Activated CD4-positive, alpha-beta memory T cell treated with anti-CD3 and anti-CD28 coated beads, Interleukin-2, amount 10 ng/mL, durations not matched to agents 7 days and 5 days (primary cell): ENCODE measurements around the gene UBXN2A. TPM values are rescaled to one million over a fixed set of nuclear protein-coding genes. Genes with fewer than 3 reads are reported as not detected.
"Not testable (repeated sequence)": the region's sequence is repeated elsewhere in the genome, so short reads cannot be mapped to it uniquely, and the experiment has no call there.

Source experiments
- CTCF ChIA-PET: fragments of 350-600 bp; sonication (Branson Sonifier 250); formaldehyde crosslinking; loops from one replicate; lab custom pipeline; 2021; ENCODE audit warnings: antibody characterized with exemption, inconsistent platforms; lab: Charles Lee
- POLR2A ChIA-PET: fragments of 350-600 bp; sonication (Branson Sonifier 250); formaldehyde crosslinking; loops from one replicate; lab custom pipeline; 2021; ENCODE audit warnings: antibody characterized with exemption; lab: Charles Lee
- DNase-seq: peaks from one replicate; pipeline ENCODE4 v3.0.0-alpha.2; 2020
- H3K27ac Mint-ChIP-seq: one replicate; pipeline ENCODE4 v1.8.0; 2021; ENCODE audit warnings: mild to moderate bottlenecking, mixed read lengths
- H3K27me3 Mint-ChIP-seq: one replicate; pipeline ENCODE4 v1.8.0; 2021; ENCODE audit warnings: mixed read lengths
- H3K36me3 Mint-ChIP-seq: one replicate; pipeline ENCODE4 v1.8.0; 2021; ENCODE audit warnings: low read depth, mixed read lengths
- H3K4me1 Mint-ChIP-seq: one replicate; pipeline ENCODE4 v1.8.0; 2021; ENCODE audit warnings: mixed read lengths
- H3K4me3 Mint-ChIP-seq: one replicate; pipeline ENCODE4 v1.8.0; 2021; ENCODE audit warnings: mild to moderate bottlenecking, mixed read lengths
- H3K9me3 Mint-ChIP-seq: one replicate; pipeline ENCODE4 v1.8.0; 2021; ENCODE audit warnings: mixed read lengths
- total RNA-seq, 2 experiments: library from RNA; stranded (reverse); gene quantifications; one replicate each; pipeline ENCODE4 v1.2.3, GENCODE V29; 2021

The UBXN2A gene
- total RNA-seq, 2 experiments from 2014 or later: 11.5 to 12.3 TPM

DNA sequence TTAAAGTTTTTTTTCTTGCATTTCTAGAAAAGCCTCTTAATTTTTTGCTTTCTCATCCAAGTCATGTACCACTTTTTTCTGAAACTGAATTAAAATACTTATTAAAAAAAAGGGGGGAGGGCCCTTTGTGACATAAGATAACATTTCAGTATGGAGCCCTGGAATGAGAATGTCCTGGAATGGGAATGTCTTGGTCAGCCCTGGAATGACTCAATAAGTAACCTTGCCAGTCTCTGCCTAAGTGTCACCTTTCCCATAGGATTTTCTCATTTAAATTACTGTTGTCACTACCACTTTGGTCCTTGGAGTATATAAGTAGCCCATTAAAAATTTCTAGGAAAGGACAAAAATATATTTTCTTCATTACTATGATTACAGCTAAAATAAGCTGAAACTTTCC lies 4.7 kb downstream of the UBXN2A start:
- peaks cover 18% of the 10 kb centered on the region for H3K4me1 Mint-ChIP-seq
- H3K4me3 Mint-ChIP-seq: no peak overlapping the region
- POLR2A ChIA-PET: interaction anchor here (1.5 to 8.6 kb wide), 2 partner anchors 18 to 139 kb away, joined by 3 to 188 read pairs; partner anchors contain the start of genes ATAD2B and TP53I3

DNA sequence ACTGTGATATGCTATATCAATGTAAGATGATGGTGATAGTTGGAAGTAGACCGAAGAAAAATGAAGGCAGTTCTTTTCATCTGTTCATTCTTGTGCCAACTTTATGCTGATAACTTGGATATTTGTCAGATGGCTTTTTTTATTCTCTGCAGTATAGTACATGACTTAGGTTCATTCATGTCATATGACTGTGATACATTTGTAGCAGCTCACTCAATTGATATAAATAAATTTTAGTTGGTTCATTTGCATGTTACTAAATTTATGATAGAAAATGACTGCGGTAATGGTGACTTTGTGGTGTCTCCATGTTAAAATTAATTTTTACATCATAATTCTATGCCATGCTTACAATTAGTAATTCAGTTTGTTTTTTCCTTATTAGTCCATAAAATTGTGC lies 7.1 kb downstream of the UBXN2A start:
- Mint-ChIP-seq H3K4me3 (no peak overlapping the region), H3K36me3 (peaks cover 4% of the 10 kb centered on the region), H3K4me1 (peaks cover 8% of the 10 kb centered on the region), H3K27ac (no peak overlapping the region), H3K9me3 (no peaks in the 10 kb centered on the region), H3K27me3 (no peaks in the 10 kb centered on the region)
- CTCF ChIA-PET: no interaction called here
- no peak for DNase-seq
- POLR2A ChIA-PET: interaction anchor here (1.4 kb wide), 1 partner anchor 9 kb away, joined by 4 read pairs; no protein-coding TSS in a partner anchor

More for the DNA sequence above, 4.7 kb downstream of the UBXN2A start:
- Mint-ChIP-seq H3K9me3 (no peaks in the 10 kb centered on the region), H3K36me3 (peaks cover 7% of the 10 kb centered on the region), H3K27me3 (no peaks in the 10 kb centered on the region), H3K27ac (no peak overlapping the region)
- CTCF ChIA-PET: no interaction called here
- no peak for DNase-seq

DNA sequence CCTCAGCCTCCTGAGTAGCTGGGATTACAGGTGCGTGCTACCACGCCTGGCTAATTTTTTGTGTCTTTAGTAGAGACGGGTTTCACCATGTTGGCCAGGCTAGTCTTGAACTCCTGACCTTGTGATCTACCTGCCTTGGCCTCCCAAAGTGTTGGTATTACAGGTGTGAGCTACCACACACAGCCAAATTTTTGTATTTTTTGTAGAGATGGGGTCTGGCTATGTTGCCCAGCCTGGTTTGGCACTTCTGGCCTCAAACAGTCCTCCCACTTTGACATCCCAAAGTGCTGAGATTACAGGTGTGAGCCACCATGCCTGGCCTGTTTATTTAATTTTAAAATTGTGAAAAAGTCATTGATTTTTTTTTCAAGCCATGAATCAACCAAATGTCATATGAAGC lies 12.3 kb downstream of the UBXN2A start:
- POLR2A ChIA-PET, DNase-seq: not testable (repeated sequence)

DNA sequence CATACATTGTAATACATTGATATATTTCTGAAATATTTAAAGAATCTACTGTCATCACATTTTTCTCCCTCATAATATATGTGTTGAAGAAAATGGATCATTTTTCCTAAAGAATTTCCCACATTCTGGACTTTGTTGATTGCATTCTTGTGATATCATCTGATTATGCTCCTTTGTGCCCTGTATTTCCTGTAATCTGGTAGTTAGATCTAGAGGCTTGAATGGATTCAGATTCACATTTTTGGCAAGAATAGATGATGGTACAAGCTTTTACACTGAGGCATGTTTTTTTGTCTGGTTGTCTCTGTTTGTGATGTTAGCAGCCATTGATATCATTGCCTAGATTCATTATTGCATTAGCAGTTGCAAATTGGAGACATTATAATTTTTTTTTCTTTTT lies 13.4 kb downstream of the UBXN2A start:
- Mint-ChIP-seq H3K27me3 (no peaks in the 10 kb centered on the region), H3K9me3 (no peaks in the 10 kb centered on the region), H3K27ac (no peak overlapping the region), H3K4me1 (peaks cover 9% of the 10 kb centered on the region), H3K36me3 (no peaks in the 10 kb centered on the region), H3K4me3 (no peak overlapping the region)
- CTCF ChIA-PET: no interaction called here
- no peak for DNase-seq
- POLR2A ChIA-PET: no interaction called here

More for the DNA sequence above, 12.3 kb downstream of the UBXN2A start:
- not testable (repeated sequence) for H3K4me1 Mint-ChIP-seq, H3K4me3 Mint-ChIP-seq, H3K36me3 Mint-ChIP-seq, H3K27ac Mint-ChIP-seq, H3K9me3 Mint-ChIP-seq, H3K27me3 Mint-ChIP-seq
- CTCF ChIA-PET: interaction anchor here (0.6 to 0.8 kb wide), 2 partner anchors 25 to 95 kb away, joined by 3 read pairs; partner anchors contain the start of gene ATAD2B

DNA sequence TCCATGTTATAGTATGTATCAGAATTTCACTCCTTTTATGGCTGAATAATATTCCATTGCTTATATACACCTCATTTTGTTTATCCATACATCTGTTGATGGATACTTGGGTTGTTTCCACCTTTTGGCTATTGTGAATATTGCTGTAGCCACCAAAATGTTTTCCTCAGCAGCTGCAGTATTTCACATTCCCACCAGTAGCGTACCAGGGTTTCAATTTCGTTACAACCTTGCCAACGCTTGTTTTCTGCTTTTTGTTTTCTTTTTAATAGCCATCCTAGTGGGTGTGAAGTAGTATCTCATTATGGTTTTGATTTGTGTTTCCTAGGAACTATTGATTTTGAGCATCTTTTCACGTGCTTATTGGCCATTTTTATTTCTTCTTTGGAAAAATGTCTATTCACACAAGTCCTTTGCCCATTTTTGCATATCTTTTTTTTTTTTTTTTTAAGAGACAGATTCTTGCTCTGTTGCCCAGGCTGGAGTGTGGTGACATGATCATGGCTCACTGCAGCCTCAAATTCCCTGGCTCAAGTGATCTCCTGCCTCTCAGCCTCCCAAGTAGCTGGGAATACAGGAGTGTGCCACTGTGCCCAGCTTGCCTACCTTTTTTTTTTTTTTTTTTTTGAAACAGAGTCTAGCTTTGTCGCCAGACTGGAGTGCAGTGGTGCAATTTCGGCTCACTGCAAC lies 14.2 kb downstream of the UBXN2A start:
- POLR2A ChIA-PET: no interaction called here
- DNase-seq: no peak
- CTCF ChIA-PET: no interaction called here
- no peaks in the 10 kb centered on the region for H3K9me3 Mint-ChIP-seq
- H3K4me1 Mint-ChIP-seq: peaks cover 9% of the 10 kb centered on the region
- H3K4me3 Mint-ChIP-seq: no peak overlapping the region
- H3K27me3 Mint-ChIP-seq: no peaks in the 10 kb centered on the region
- no peaks in the 10 kb centered on the region for H3K36me3 Mint-ChIP-seq
- no peak overlapping the region for H3K27ac Mint-ChIP-seq

DNA sequence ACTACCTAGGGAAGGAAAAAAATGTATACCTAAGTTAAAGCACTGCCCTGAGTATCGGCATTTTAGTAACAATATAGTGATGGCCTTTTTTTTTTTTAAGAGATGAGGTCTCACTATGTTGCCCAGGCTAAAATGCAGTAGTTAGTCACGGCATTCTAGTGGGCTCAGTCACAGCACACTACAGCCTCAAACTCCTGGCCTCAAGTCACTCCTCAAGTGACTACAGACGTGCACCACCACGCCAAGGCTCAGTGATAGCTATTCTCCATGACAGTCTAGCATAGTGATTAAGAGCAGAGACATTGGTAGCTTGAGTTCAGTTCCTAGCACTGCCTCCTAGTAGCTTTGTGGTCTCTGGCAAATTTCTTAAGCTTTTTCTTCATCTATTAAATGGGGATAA lies 27.6 kb downstream of the UBXN2A start:
- ChIA-PET POLR2A (no interaction called here), CTCF (interaction anchor here (0.6 kb wide), 1 partner anchor 19 kb away, joined by 3 read pairs; no protein-coding TSS in a partner anchor)
- Mint-ChIP-seq H3K9me3 (no peaks in the 10 kb centered on the region), H3K27me3 (no peaks in the 10 kb centered on the region), H3K27ac (no peak overlapping the region), H3K4me3 (no peak overlapping the region), H3K4me1 (no peaks in the 10 kb centered on the region), H3K36me3 (peaks cover 17% of the 10 kb centered on the region)
- DNase-seq: no peak

DNA sequence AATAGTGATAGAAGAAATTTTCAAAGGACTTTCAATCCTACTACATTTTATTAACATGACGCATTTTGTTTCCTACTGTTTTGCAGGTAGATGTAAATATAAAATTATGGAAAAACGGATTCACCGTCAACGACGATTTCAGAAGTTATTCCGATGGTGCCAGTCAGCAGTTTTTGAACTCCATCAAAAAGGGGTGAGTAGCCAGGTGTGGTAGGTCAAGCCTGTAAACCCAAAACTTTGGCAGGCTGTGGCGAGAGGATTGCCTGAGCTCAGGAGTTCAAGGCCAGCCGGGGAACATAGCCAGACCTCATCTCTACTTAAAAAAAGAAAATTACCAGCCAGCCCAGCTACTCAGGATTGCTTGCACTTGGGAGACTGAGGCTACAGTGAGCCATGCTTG lies 36.6 kb downstream of the UBXN2A start:
- Mint-ChIP-seq H3K36me3 (peaks cover 11% of the 10 kb centered on the region), H3K27ac (no peak overlapping the region), H3K9me3 (no peaks in the 10 kb centered on the region), H3K4me3 (no peak overlapping the region), H3K27me3 (no peaks in the 10 kb centered on the region), H3K4me1 (no peaks in the 10 kb centered on the region)
- ChIA-PET CTCF (no interaction called here), POLR2A (no interaction called here)
- DNase-seq: no peak

DNA sequence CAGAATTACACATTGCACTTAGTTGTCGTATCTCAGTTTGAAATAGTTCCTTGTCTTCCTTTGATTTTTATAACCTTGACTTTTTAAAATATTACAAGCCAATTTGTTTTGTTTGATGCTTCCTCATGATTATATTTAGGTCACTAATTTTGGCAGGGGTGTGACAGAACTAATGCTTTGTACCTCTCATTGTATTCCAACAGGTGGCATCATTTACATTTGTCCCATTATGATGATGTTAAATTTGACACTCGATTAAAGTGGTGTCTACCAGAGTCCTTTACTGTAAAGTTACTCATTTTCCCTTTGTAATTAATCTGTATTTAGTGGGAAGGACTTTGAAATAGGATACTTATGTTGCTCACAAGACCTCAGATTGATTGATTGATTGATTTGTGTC lies 48.1 kb downstream of the UBXN2A start:
- POLR2A ChIA-PET: interaction anchor here (0.6 kb wide), 1 partner anchor 118 kb away, joined by 3 read pairs; no protein-coding TSS in a partner anchor
- H3K27ac Mint-ChIP-seq: no peak overlapping the region
- H3K4me1 Mint-ChIP-seq: no peaks in the 10 kb centered on the region
- no peaks in the 10 kb centered on the region for H3K27me3 Mint-ChIP-seq
- no peaks in the 10 kb centered on the region for H3K9me3 Mint-ChIP-seq
- no peak for DNase-seq
- H3K4me3 Mint-ChIP-seq: no peak overlapping the region
- CTCF ChIA-PET: no interaction called here
- H3K36me3 Mint-ChIP-seq: no peaks in the 10 kb centered on the region

DNA sequence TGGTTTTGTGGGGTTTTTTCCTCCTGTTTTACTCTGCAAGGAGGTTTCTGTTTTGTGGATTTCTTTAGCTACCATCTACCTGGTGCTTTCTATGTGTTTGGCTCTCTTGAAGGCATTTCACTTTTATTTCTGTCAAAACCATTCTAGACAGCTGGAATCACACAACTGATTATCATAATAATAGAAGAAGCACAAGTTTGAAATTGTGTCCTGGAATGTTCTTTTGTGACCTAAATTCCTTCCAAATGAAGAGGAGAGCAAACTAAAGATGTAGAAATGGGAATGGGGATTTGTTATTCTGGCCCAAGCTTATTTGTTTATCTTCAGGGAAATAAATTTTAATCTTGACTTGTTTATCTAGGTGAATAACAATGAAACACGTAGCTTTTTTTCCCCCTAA lies 52.7 kb downstream of the UBXN2A start:
- Mint-ChIP-seq H3K4me3 (no peak overlapping the region), H3K27me3 (no peaks in the 10 kb centered on the region), H3K27ac (no peak overlapping the region), H3K9me3 (no peaks in the 10 kb centered on the region), H3K36me3 (no peaks in the 10 kb centered on the region), H3K4me1 (no peaks in the 10 kb centered on the region)
- ChIA-PET POLR2A (no interaction called here), CTCF (no interaction called here)
- DNase-seq: no peak

DNA sequence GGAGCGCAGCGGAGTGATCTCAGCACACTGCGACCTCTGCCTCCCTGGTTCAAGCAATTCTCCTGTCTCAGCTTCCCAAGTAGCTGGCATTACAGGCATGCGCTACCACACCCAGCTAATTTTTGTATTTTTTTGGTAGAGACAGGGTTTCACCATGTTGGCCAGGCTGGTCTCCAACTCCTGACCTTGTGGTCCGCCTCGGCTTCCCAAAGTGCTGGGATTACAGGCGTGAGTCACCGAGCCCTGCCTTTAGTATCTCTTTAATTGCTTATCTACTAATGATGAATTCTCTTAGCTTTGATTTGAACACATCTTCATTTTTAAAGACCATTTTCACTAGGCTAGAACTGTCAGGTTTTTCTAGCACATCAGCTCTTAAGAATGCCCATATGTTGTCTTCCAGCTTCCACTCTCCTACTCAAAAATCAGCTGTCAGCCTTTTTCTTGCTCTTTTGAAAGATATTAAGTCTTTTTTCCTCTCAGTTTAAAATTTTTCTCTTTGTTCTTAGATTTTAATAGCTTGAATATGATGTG lies 53.5 kb downstream of the UBXN2A start:
- no peak for DNase-seq
- Mint-ChIP-seq H3K4me3 (no peak overlapping the region), H3K27me3 (no peaks in the 10 kb centered on the region), H3K4me1 (no peaks in the 10 kb centered on the region), H3K36me3 (peaks cover 2% of the 10 kb centered on the region), H3K9me3 (no peaks in the 10 kb centered on the region), H3K27ac (no peak overlapping the region)
- CTCF ChIA-PET: no interaction called here
- POLR2A ChIA-PET: no interaction called here

DNA sequence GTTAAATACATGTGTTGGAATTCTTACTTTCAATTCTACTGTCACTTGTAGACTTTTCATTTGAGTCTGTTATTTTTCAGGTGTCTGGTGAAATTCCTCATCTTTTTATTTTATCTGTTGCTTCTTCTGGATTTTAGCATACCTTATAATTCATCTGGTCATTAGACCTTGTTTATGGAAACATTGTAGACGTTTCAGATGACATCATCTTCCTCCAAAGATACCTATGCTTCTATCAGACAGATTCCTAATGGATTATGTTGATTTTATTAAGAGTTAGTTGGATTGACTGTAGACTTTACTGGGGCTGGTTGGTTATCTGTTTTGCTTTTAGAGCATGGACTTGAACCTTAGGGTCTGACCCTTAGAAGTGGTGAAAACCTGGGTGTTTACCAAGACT lies 54.3 kb downstream of the UBXN2A start:
- POLR2A ChIA-PET: interaction anchor here (1.0 kb wide), 1 partner anchor 11 kb away, joined by 3 read pairs; no protein-coding TSS in a partner anchor
- peaks cover 3% of the 10 kb centered on the region for H3K36me3 Mint-ChIP-seq
- CTCF ChIA-PET: no interaction called here

DNA sequence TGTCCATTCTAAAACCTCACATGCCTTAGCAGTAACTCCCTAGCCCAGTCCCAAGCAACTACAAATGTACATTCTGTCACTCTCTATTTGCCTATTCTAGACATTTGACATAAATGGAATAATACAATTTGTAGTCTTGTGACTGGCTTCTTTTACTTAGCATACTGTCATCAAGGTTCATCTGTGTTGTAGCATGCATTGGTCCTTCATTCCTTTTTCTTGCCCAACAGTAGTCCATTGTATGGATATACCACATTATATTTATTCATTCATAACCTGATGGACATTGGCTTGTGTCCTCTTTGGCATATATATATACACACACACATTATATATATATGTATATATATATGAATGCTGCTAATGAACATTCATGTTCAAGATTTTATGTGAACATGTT lies 67.4 kb downstream of the UBXN2A start:
- H3K27me3 Mint-ChIP-seq: peaks cover 34% of the 10 kb centered on the region
- ChIA-PET POLR2A (no interaction called here), CTCF (no interaction called here)
- no peak overlapping the region for H3K4me3 Mint-ChIP-seq
- H3K4me1 Mint-ChIP-seq: peaks cover 6% of the 10 kb centered on the region
- H3K9me3 Mint-ChIP-seq: no peaks in the 10 kb centered on the region
- H3K36me3 Mint-ChIP-seq: no peaks in the 10 kb centered on the region
- DNase-seq: no peak
- H3K27ac Mint-ChIP-seq: no peak overlapping the region

More for the DNA sequence above, 54.3 kb downstream of the UBXN2A start:
- no peak overlapping the region for H3K4me3 Mint-ChIP-seq
- no peak for DNase-seq
- no peak overlapping the region for H3K27ac Mint-ChIP-seq
- no peaks in the 10 kb centered on the region for H3K4me1 Mint-ChIP-seq
- no peaks in the 10 kb centered on the region for H3K9me3 Mint-ChIP-seq
- no peaks in the 10 kb centered on the region for H3K27me3 Mint-ChIP-seq

DNA sequence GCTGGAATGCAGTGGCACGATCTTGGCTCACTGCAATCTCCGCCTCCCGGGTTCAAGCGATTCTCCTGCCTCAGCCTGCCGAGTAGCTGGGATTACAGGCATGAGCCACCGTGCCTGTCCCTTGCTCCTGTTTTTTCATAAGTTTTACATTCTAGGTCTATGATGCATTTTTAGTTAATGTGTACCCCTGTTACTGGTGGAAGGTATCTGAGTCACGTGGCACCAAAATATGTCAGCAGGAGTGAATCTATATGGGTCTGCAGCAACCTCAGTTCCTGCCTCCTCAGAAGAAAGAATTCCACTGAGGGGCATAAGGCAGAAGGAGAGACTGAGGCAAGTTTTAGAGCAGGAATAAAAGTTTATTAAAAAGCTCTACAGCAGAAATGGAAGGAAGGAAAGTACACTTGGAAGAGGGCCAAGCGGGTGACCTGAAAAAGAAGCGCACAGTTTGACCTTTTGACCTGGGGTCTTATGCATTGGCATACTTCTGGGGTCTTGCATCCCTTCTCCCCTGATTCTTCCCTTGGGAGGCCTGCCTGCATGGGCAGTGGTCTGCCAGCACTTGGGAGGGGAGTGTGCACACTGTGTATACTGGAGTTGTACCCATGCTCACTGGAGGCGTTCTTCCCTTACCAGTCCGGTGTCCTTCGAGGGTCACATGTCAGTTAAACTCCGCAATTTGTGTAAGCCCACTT lies 68.6 kb downstream of the UBXN2A start:
- no peaks in the 10 kb centered on the region for H3K36me3 Mint-ChIP-seq
- ChIA-PET CTCF (no interaction called here), POLR2A (interaction anchor here (1.1 to 1.8 kb wide), 2 partner anchors 39 to 113 kb away, joined by 3 to 4 read pairs; partner anchors contain the start of gene WDCP)
- no peak overlapping the region for H3K4me3 Mint-ChIP-seq
- H3K27ac Mint-ChIP-seq: no peak overlapping the region
- peaks cover 6% of the 10 kb centered on the region for H3K4me1 Mint-ChIP-seq
- DNase-seq: no peak
- peaks cover 36% of the 10 kb centered on the region for H3K27me3 Mint-ChIP-seq
- H3K9me3 Mint-ChIP-seq: no peaks in the 10 kb centered on the region
